ENCODE measurements around the gene KIF5A.
A peak's percentile ranks its signal among the peaks of the same experiment; 100 is the strongest.

- TF ChIP-seq POLR2A (IDR thresholded peaks at IDR 0.05; ENCODE audit: low read depth, low read length) (no peak), SPI1 (IDR thresholded peaks at IDR 0.05; ENCODE audit: low read depth, low read length) (0 out of 2 replicates have a peak, but pooled peaks have one; percentile 10), PAX5 (IDR thresholded peaks at IDR 0.05; ENCODE audit: insufficient read depth, low read length, severe bottlenecking) (no peak), TAF1 (IDR thresholded peaks at IDR 0.05; ENCODE audit: low read depth, low read length) (no peak), POLR2AphosphoS5 (IDR thresholded peaks at IDR 0.05; ENCODE audit: low read depth, low read length) (no peak), POU2F2 (IDR thresholded peaks at IDR 0.05; ENCODE audit: low read depth, low read length) (no peak)
These were observed 26.7 kb upstream of the KIF5A start for GRCh38 chr12:57522887-57523705.
